Small intestine (tissue), 7 donors: ENCODE results near the gene COL8A1. TPM values are rescaled to one million over a fixed set of nuclear protein-coding genes. Genes with fewer than 3 reads are reported as not detected.

Experiments used
- DNase-seq, 2 donors: peaks; one replicate each; pipeline versions ENCODE4 v3.0.0 to v3.0.0-alpha.2; 2013
- FAIRE-seq: peaks from 2 replicates; lab custom pipeline; 2012; peaks lifted over from hg19 to GRCh38; lab: Jason Lieb, UNC
- H3K27ac ChIP-seq, 3 donors: one replicate each; pipeline ENCODE4 v1.5.1; 2013; ENCODE audit warnings: low read length in 2 of 3, mild to moderate bottlenecking in 2 of 3, control low read depth in 1 of 3, inconsistent platforms in 1 of 3, low read depth in 1 of 3, moderate library complexity in 1 of 3
- H3K27me3 ChIP-seq, 3 donors: one replicate each; pipeline ENCODE4 v1.6.1; 2013; ENCODE audit warnings: low read length in 3 of 3, inconsistent platforms in 1 of 3; ENCODE audit not compliant: control insufficient read depth in 3 of 3, insufficient read depth in 3 of 3
- H3K36me3 ChIP-seq, 3 donors: one replicate each; pipeline ENCODE4 v1.6.1; 2013; ENCODE audit warnings: low read length in 3 of 3, inconsistent platforms in 1 of 3, low read depth in 1 of 3, mild to moderate bottlenecking in 1 of 3, moderate library complexity in 1 of 3; ENCODE audit not compliant: control insufficient read depth in 3 of 3, insufficient read depth in 2 of 3
- H3K4me1 ChIP-seq, 3 donors: one replicate each; pipeline ENCODE4 v1.6.1; 2013; ENCODE audit warnings: low read length in 2 of 3, inconsistent platforms in 1 of 3, low read depth in 1 of 3, mild to moderate bottlenecking in 1 of 3, moderate library complexity in 1 of 3; ENCODE audit not compliant: control insufficient read depth in 3 of 3, insufficient read depth in 2 of 3
- H3K4me3 ChIP-seq, 3 donors: one replicate each; pipeline ENCODE4 v1.5.1; 2013; ENCODE audit warnings: low read length in 3 of 3, control low read depth in 1 of 3, inconsistent platforms in 1 of 3, low read depth in 1 of 3, mild to moderate bottlenecking in 1 of 3, moderate library complexity in 1 of 3
- H3K9me3 ChIP-seq, 2 donors: one replicate each; pipeline ENCODE4 v1.6.1; 2013; ENCODE audit warnings: low read depth in 1 of 2, low read length in 1 of 2; ENCODE audit not compliant: control insufficient read depth in 2 of 2, insufficient read depth in 1 of 2
- WGBS, 3 donors: extraction: QIAGEN DNeasy Blood & Tissue Kit; methylation state at CpG; one replicate each; pipeline ENCODE4 v1.1.7; 2013; 5-methylcytosine and 5-hydroxymethylcytosine counted together
- polyA plus RNA-seq, 4 donors: library from polyadenylated mRNA; stranded (reverse) in 3 of 4; unstranded in 1 of 4; fragments of 200-250 nt in 3 of 4; fragments of 120-200 nt in 1 of 4; gene quantifications; one replicate each; pipeline versions ENCODE4 v1.2.1 to v1.2.3, GENCODE V29; 2013
- donor health status: healthy with polysubstance abuse.
- donor health status: control.
- donor health status: control.
- donor health status: Bipolar disorder and iron deficiency.
- donor health status: healthy.

The COL8A1 gene
- polyA plus RNA-seq, 4 donors: 0.21 to 4.5 (median 0.25) TPM

DNA sequence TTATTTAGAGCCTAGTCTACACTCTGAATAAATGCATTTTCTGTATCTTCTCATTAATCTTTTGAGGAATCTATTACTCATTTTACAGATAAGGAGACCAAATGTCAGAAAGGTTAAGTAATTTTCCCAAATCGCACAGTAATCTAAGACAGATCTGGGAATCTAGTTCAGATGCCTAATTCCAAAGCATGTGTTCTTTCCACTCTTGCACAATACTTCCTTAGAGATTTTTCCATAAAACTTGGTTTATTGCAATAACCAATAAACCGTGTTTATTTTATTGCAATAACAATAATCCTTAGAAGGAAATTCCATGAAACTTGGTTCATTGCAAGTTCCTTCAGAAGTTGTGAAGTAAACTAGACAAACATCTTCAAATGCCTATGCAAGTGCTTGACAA is 17.4 kb upstream of the COL8A1 start:
- FAIRE-seq (no peak), DNase-seq (no peak)
- 80 to 84% (median 83%) methylated on average over 2 of the region's 2 CpGs for WGBS, 3 donors
- Histone ChIP-seq H3K9me3 (no peaks in the 10 kb centered on the region), H3K4me1 (no peaks in the 10 kb centered on the region), H3K4me3 (no peak overlapping the region), H3K36me3 (no peaks in the 10 kb centered on the region), H3K27me3 (no peaks in the 10 kb centered on the region), H3K27ac (no peak overlapping the region)

- peak; percentile 13 to 51 for DNase-seq
- Histone ChIP-seq H3K27ac (no peak overlapping the region), H3K4me3 (no peak overlapping the region), H3K36me3 (no peaks in the 10 kb centered on the region), H3K9me3 (no peaks in the 10 kb centered on the region), H3K27me3 (no peaks in the 10 kb centered on the region), H3K4me1 (no peaks in the 10 kb centered on the region)
- 89 to 94% (median 92%) methylated on average over 2 of the region's 2 CpGs for WGBS, 3 donors
- no peak for FAIRE-seq
These were observed 13.7 kb upstream of the COL8A1 start for GRCh38 chr3:99624496-99625236.

DNA sequence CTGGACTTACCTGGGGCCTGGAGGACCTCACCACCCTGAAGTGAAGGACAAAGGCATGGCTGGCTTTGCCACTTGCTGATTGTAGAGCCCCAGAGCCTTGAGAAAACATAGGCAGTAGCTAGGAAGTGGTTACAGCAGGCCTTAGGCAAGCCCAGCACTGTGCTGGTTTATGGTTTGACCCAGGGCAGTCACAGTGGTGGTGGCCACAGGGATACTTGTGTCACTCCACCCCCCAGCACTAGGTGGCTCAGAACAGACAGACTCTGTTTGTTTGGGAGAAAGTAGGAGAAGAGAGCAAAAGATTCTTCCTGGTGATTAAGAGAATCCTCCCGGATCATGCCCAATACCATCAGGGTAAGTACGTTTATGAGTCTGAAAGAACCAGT is 13.2 kb upstream of the COL8A1 start:
- no peak overlapping the region for H3K4me3 ChIP-seq
- H3K4me1 ChIP-seq: no peaks in the 10 kb centered on the region
- H3K9me3 ChIP-seq: no peaks in the 10 kb centered on the region
- FAIRE-seq: no peak
- no peak for DNase-seq
- H3K27ac ChIP-seq: no peak overlapping the region
- H3K27me3 ChIP-seq: no peaks in the 10 kb centered on the region
- no peaks in the 10 kb centered on the region for H3K36me3 ChIP-seq
- WGBS, 3 donors: 66 to 81% (median 68%) methylated on average over 2 of the region's 2 CpGs

DNA sequence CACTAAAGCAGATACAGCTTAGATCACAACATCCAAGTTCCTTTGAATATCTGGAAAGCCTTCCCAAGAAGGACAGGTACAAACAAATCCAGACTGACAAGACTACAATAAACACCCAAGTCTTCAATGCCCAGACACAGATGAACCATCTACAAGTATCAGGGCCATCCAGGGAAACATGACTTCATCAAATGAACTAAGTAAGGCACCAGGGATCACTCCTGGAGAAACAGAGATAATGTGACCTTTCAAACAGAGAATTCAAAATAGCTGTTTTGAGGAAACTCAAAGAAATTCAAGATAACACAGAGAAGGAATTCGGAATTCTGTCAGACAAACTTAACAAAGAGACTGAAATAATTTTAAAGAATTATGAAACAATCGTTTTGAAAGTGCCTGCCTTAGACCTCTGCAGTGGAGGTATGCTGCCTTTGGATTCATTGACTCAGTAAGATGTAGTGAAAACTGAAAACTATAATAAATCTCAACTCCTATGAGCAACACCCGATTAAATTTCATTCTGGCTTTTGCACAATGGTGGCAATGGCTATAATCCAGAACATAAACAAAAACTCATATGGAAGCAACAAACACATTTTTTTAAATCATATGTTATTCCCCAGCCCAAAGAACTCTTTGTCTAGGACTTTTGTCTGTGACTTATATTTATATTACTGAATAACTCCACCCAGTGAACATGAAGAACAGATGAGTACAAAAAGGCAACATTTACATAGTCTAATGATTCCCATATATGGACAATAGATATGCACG is 12.6 kb upstream of the COL8A1 start:
- FAIRE-seq (no peak), DNase-seq (no peak)
- H3K36me3 ChIP-seq: no peaks in the 10 kb centered on the region
- 55 to 70% (median 65%) methylated on average over 4 of the region's 4 CpGs for WGBS, 3 donors
- H3K4me3 ChIP-seq: no peak overlapping the region
- H3K27me3 ChIP-seq: no peaks in the 10 kb centered on the region
- H3K9me3 ChIP-seq: no peaks in the 10 kb centered on the region
- H3K4me1 ChIP-seq: no peaks in the 10 kb centered on the region
- no peak overlapping the region for H3K27ac ChIP-seq

DNA sequence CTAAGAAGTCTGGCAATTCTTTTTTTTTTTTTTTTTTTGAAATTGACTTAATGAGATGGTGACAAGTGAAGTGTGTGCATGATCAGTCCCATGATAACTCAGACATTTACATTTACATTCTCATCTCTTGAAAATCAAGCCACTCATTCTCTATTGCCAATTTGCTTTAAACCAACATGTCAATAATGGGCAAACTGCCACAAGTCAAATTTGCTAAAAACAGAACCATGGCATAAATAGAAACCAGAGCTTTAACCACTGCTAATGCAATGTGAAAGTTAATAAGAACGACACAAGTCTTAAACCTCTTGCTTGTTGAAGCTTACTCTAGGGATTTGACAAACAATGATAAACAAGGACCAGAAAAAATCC is 12.0 kb upstream of the COL8A1 start:
- Histone ChIP-seq H3K4me3 (no peak overlapping the region), H3K36me3 (no peaks in the 10 kb centered on the region), H3K4me1 (no peaks in the 10 kb centered on the region), H3K27me3 (no peaks in the 10 kb centered on the region), H3K9me3 (no peaks in the 10 kb centered on the region), H3K27ac (no peak overlapping the region)
- 34 to 47% (median 46%) methylated on average over 1 of the region's 1 CpG for WGBS, 3 donors
- FAIRE-seq (no peak), DNase-seq (no peak)

- Histone ChIP-seq H3K27me3 (no peaks in the 10 kb centered on the region), H3K27ac (no peak overlapping the region), H3K4me1 (no peaks in the 10 kb centered on the region), H3K9me3 (no peaks in the 10 kb centered on the region), H3K4me3 (no peak overlapping the region), H3K36me3 (no peaks in the 10 kb centered on the region)
- FAIRE-seq: no peak
- no peak for DNase-seq
- WGBS, 3 donors: 56 to 64% (median 60%) methylated on average over 4 of the region's 4 CpGs
These were observed 11.2 kb upstream of the COL8A1 start for GRCh38 chr3:99627062-99627826.

- no peak overlapping the region for H3K27ac ChIP-seq
These were observed 7.6 kb upstream of the COL8A1 start for GRCh38 chr3:99630815-99631214.

GRCh38 chr3:99633887-99634558 is 4.4 kb upstream of the COL8A1 start:
- Histone ChIP-seq H3K27me3 (peaks cover 7 to 35% (median 7%) of the 10 kb centered on the region in 3 donors), H3K27ac (no peak overlapping the region), H3K4me3 (no peak overlapping the region), H3K36me3 (no peaks in the 10 kb centered on the region), H3K9me3 (no peaks in the 10 kb centered on the region), H3K4me1 (no peaks in the 10 kb centered on the region)
- FAIRE-seq (no peak), DNase-seq (no peak)
- 59 to 71% (median 61%) methylated on average over 7 of the region's 7 CpGs for WGBS, 3 donors

More at GRCh38 chr3:99630815-99631214, 7.6 kb upstream of the COL8A1 start:
- WGBS, 3 donors: 53 to 80% (median 74%) methylated on average over 1 of the region's 1 CpG
- DNase-seq: no peak
- Histone ChIP-seq H3K4me3 (no peak overlapping the region), H3K36me3 (no peaks in the 10 kb centered on the region), H3K9me3 (no peaks in the 10 kb centered on the region), H3K27me3 (peaks cover 0 to 9% (median 4%) of the 10 kb centered on the region in 3 donors), H3K4me1 (no peaks in the 10 kb centered on the region)
- no peak for FAIRE-seq
